GM23248 (cell line): ENCODE measurements around the gene LRP1-AS. TPM values are rescaled to one million over a fixed set of nuclear protein-coding genes. Genes with fewer than 3 reads are reported as not detected.

ENCODE experiments used
- DNase-seq: peaks from one replicate; pipeline ENCODE4 v3.0.0-alpha.2; 2015
- H2AFZ ChIP-seq: fragments of 200-600 bp; sonication (generic); 2 replicates; pipeline ENCODE4 v1.6.1; 2016; ENCODE audit warnings: antibody characterized with exemption
- H3F3A ChIP-seq: fragments of 200-600 bp; sonication (generic); 2 replicates; pipeline ENCODE4 v1.6.1; 2016; ENCODE audit warnings: mild to moderate bottlenecking, antibody characterized with exemption, mixed run types; ENCODE audit not compliant: insufficient read depth
- H3K27ac ChIP-seq: fragments of 200-600 bp; sonication (generic); 2 replicates; pipeline ENCODE4 v1.5.1; 2016; ENCODE audit warnings: mild to moderate bottlenecking
- H3K27me3 ChIP-seq: fragments of 200-600 bp; sonication (generic); replicated peaks from 2 replicates; pipeline ENCODE4 v1.6.1; 2016; ENCODE audit warnings: mild to moderate bottlenecking; ENCODE audit not compliant: insufficient read depth
- H3K36me3 ChIP-seq: fragments of 200-600 bp; sonication (generic); 2 replicates; pipeline ENCODE4 v1.6.1; 2016; ENCODE audit warnings: low read depth, mild to moderate bottlenecking
- H3K4me1 ChIP-seq: fragments of 200-600 bp; sonication (generic); 2 replicates; pipeline ENCODE4 v1.6.1; 2016; ENCODE audit warnings: mild to moderate bottlenecking; ENCODE audit not compliant: insufficient read depth
- H3K4me2 ChIP-seq: fragments of 200-600 bp; sonication (generic); one replicate; pipeline ENCODE4 v1.6.1; 2016; ENCODE audit warnings: mild to moderate bottlenecking; ENCODE audit not compliant: unreplicated experiment
- H3K4me3 ChIP-seq: fragments of 200-600 bp; sonication (generic); 2 replicates; pipeline ENCODE4 v1.5.1; 2016; ENCODE audit warnings: mild to moderate bottlenecking
- H3K79me2 ChIP-seq: fragments of 200-600 bp; sonication (generic); 2 replicates; pipeline ENCODE4 v1.6.1; 2016; ENCODE audit warnings: mild to moderate bottlenecking; ENCODE audit not compliant: insufficient read depth
- H3K9ac ChIP-seq: fragments of 200-600 bp; sonication (generic); 2 replicates; pipeline ENCODE4 v1.6.1; 2016; ENCODE audit warnings: mild to moderate bottlenecking
- H3K9me2 ChIP-seq: fragments of 200-600 bp; sonication (generic); 2 replicates; pipeline ENCODE4 v1.6.1; 2016; ENCODE audit warnings: mixed run types, mild to moderate bottlenecking, moderate library complexity; ENCODE audit not compliant: insufficient read depth
- H3K9me3 ChIP-seq: fragments of 200-600 bp; sonication (generic); one replicate; pipeline ENCODE4 v1.6.1; 2017; ENCODE audit warnings: low read depth
- H4K20me1 ChIP-seq: fragments of 200-600 bp; sonication (generic); 2 replicates; pipeline ENCODE4 v1.6.0; 2016; ENCODE audit not compliant: insufficient read depth
- EZH2 ChIP-seq: fragments of 200-600 bp; sonication (generic); IDR thresholded peaks from 2 replicates; pipeline ENCODE4 v1.6.1; 2018; ENCODE audit warnings: antibody characterized with exemption, mild to moderate bottlenecking; ENCODE audit not compliant: insufficient read depth, poor library complexity, severe bottlenecking
- EZH2phosphoT487 ChIP-seq: fragments of 200-600 bp; sonication (generic); IDR thresholded peaks from 2 replicates; pipeline ENCODE4 v1.6.1; 2018; ENCODE audit warnings: antibody characterized with exemption, moderate library complexity, mild to moderate bottlenecking, low read depth; ENCODE audit not compliant: insufficient read depth
- WGBS, 2 experiments: methylation state at CpG; one replicate each; pipeline ENCODE4 v1.1.6; 2015 to 2017; ENCODE audit warnings: low lambda C conversion rate in 2 of 2, low coverage in 1 of 2; ENCODE audit errors: missing lambda C conversion rate in 2 of 2; 5-methylcytosine and 5-hydroxymethylcytosine counted together
- in situ Hi-C: fragments of 300-500 bp; cut with MboI; formaldehyde crosslinking; loops from 2 replicates; pipeline ENCODE4 v1.15.0; 2020
- polyA plus RNA-seq: library from polyadenylated mRNA; unstranded; fragments of >200 nt; fragmentation: Nextera tagmentation; extraction: Ambion mirVana; gene quantifications from 2 replicates; pipeline ENCODE4 v1.2.1, GENCODE V29; 2016
- total RNA-seq: library from RNA; depleted of rRNA; stranded (reverse); fragments of >200 nt; shearing (Covaris generic); gene quantifications from 2 replicates; pipeline ENCODE4 v1.2.3, GENCODE V29; 2014

Gene LRP1-AS
- total and polyA plus RNA-seq, 2 experiments from 2014 or later = 0.60 TPM; not detected in 1

GRCh38 chr12:57142727-57143126 is 4.7 kb downstream of the LRP1-AS start:
- H3K9me2 ChIP-seq = no peaks in the 10 kb centered on the region
- H2AFZ ChIP-seq = no peak overlapping the region
- H3K27ac ChIP-seq = peak overlapping the region; percentile 89
- no peak overlapping the region for H3K4me3 ChIP-seq
- in situ Hi-C loops = no loop called here
- H3K36me3 ChIP-seq = peaks cover 77% of the 10 kb centered on the region
- H3K9ac ChIP-seq = 0 out of 2 replicates have a peak overlapping the region, but pooled peaks have one; percentile 19
- no peak for DNase-seq
- no peaks in the 10 kb centered on the region for H3K9me3 ChIP-seq
- no peaks in the 10 kb centered on the region for H3K27me3 ChIP-seq
- H3K4me2 ChIP-seq = no peak overlapping the region
- no peak for TF ChIP-seq EZH2
- TF ChIP-seq EZH2phosphoT487 = no peak
- H3K4me1 ChIP-seq = peaks cover 74% of the 10 kb centered on the region
- H3F3A ChIP-seq = peaks cover 81% of the 10 kb centered on the region
- 67 to 76% methylated on average over 7 of the region's 7 CpGs for WGBS, 2 experiments
- H4K20me1 ChIP-seq = no peaks in the 10 kb centered on the region
- peaks cover 100% of the 10 kb centered on the region for H3K79me2 ChIP-seq

DNA sequence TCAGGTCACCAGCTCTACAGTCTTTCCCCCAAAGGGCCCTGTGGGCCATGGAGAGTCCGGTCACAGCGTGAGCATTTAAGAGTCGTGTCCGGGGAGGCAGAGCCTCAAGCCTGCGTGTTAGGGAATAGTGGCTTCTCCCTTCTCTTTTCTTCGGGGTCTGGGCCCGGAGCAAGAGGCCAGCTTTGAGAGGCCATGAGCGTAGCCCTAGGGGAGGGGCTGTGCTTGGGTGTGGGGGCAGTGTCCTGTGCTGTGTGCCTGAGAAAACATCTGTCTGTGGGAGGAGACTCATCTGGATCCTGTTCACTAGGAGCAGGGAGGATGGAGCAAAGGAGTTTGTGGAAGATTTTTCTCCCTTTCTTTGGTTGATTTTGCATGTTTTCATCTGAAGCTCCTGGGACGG is 5.3 kb downstream of the LRP1-AS start:
- DNase-seq = no peak
- Histone ChIP-seq H3K36me3 (peaks cover 76% of the 10 kb centered on the region), H3F3A (peaks cover 81% of the 10 kb centered on the region), H3K79me2 (peaks cover 100% of the 10 kb centered on the region), H4K20me1 (no peaks in the 10 kb centered on the region), H3K9me2 (no peaks in the 10 kb centered on the region), H3K4me1 (peaks cover 73% of the 10 kb centered on the region), H3K27ac (peak overlapping the region; percentile 89), H3K9ac (0 out of 2 replicates have a peak overlapping the region, but pooled peaks have one; percentile 19), H3K27me3 (no peaks in the 10 kb centered on the region), H3K4me3 (no peak overlapping the region), H3K4me2 (no peak overlapping the region), H2AFZ (no peak overlapping the region), H3K9me3 (no peaks in the 10 kb centered on the region)
- TF ChIP-seq EZH2 (no peak), EZH2phosphoT487 (no peak)
- WGBS, 2 experiments = 33 to 36% methylated on average over 9 of the region's 9 CpGs
- in situ Hi-C loops = no loop called here

GRCh38 chr12:57141249-57141648 is 6.2 kb downstream of the LRP1-AS start:
- Histone ChIP-seq H3F3A (peaks cover 81% of the 10 kb centered on the region), H3K9ac (0 out of 2 replicates have a peak overlapping the region, but pooled peaks have one; percentile 19), H3K9me2 (no peaks in the 10 kb centered on the region), H4K20me1 (no peaks in the 10 kb centered on the region), H3K4me2 (no peak overlapping the region), H3K27ac (peak overlapping the region; percentile 89), H3K36me3 (peaks cover 69% of the 10 kb centered on the region), H3K27me3 (no peaks in the 10 kb centered on the region), H3K79me2 (peaks cover 98% of the 10 kb centered on the region), H2AFZ (no peak overlapping the region), H3K4me3 (no peak overlapping the region), H3K9me3 (no peaks in the 10 kb centered on the region), H3K4me1 (peaks cover 67% of the 10 kb centered on the region)
- TF ChIP-seq EZH2phosphoT487 (no peak), EZH2 (no peak)
- WGBS, 2 experiments = 63 to 69% methylated on average over 8 of the region's 8 CpGs
- in situ Hi-C loops = no loop called here
- DNase-seq = no peak

DNA sequence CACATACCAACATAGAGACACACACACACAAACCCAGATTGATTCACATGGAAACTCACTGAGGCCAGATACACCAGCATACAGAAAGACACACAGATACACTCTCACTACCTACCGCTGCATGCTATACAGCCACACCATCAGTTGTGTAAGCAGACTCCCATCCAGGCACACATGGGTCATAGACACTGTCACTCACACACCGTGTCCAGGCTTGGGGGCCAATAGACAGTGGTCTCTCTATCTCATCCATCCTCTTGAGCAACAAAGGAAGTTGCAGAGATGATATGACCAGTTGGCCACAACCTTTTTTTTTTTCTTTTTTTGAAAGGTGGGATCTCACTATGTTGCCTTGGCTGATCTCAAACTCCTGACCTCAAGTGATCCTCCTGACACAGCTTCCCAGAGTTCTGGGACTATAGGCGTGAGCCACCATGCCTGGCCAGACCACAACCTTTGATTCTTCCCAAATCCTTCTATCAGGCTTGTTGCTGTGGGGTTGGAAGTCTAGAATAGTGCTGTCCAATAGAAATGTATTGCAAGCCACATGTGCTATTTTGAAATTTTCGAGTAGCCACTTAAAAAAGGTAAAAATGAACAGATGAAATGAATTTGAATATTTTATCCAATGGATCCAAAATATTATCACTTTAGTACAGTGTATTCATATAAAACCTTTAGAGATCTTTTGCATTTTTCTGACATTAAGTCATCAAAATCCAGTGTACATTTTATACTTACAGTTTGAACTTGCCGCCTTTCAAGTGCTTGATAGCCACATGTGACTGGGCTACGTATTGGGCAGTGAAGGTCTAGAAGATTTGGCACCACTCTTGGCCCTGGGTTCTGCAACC is 7.4 kb downstream of the LRP1-AS start:
- Histone ChIP-seq H4K20me1 (no peaks in the 10 kb centered on the region), H3K27me3 (no peaks in the 10 kb centered on the region), H3K9me3 (no peaks in the 10 kb centered on the region), H3K9ac (peak overlapping the region; percentile 42; the same call in 1 of the 2 replicates), H3F3A (peaks cover 77% of the 10 kb centered on the region), H3K27ac (peak overlapping the region; percentile 89), H3K4me3 (no peak overlapping the region), H3K36me3 (peaks cover 57% of the 10 kb centered on the region), H3K79me2 (peaks cover 98% of the 10 kb centered on the region), H3K9me2 (no peaks in the 10 kb centered on the region), H2AFZ (no peak overlapping the region), H3K4me2 (peak overlapping the region; percentile 26), H3K4me1 (peaks cover 68% of the 10 kb centered on the region)
- TF ChIP-seq EZH2phosphoT487 = no peak
- TF ChIP-seq EZH2 = no peak
- WGBS, 2 experiments = 55 to 57% methylated on average over 6 of the region's 6 CpGs
- in situ Hi-C loops = no loop called here
- DNase-seq = peak; percentile 71
